G401 (cell line): ENCODE measurements around the gene FLT1. TPM values are rescaled to one million over a fixed set of nuclear protein-coding genes. Genes with fewer than 3 reads are reported as not detected.

Source experiments
- total RNA-seq: library from RNA; depleted of rRNA; stranded (reverse); fragments of >200 nt; shearing (Covaris generic); gene quantifications from 2 replicates; pipeline ENCODE4 v1.2.3, GENCODE V29; 2014; rRNA removed

FLT1 gene
- total RNA-seq, 1 experiment from 2014 or later, result not detected

Other genes starting within 250 kb of the FLT1 start
- gene POMP, start 164.0 kb upstream of the FLT1 start, total RNA-seq, result 75.0 and 89.5 TPM in 2 replicates
- gene SLC46A3, start 223.8 kb upstream of the FLT1 start, total RNA-seq, result 0.06 TPM in 1 of 2 replicates, not detected in the other